GM21423 (cell line): ENCODE measurements around the gene LGALS9.

ENCODE experiments used
- ATAC-seq: cut with Tn5 transposase; IDR thresholded peaks from one replicate; pipeline ENCODE4 v1.9.1; 2021; ENCODE audit warnings: mild to moderate bottlenecking, moderate library complexity; ENCODE audit not compliant: unreplicated experiment

Gene LGALS9

DNA sequence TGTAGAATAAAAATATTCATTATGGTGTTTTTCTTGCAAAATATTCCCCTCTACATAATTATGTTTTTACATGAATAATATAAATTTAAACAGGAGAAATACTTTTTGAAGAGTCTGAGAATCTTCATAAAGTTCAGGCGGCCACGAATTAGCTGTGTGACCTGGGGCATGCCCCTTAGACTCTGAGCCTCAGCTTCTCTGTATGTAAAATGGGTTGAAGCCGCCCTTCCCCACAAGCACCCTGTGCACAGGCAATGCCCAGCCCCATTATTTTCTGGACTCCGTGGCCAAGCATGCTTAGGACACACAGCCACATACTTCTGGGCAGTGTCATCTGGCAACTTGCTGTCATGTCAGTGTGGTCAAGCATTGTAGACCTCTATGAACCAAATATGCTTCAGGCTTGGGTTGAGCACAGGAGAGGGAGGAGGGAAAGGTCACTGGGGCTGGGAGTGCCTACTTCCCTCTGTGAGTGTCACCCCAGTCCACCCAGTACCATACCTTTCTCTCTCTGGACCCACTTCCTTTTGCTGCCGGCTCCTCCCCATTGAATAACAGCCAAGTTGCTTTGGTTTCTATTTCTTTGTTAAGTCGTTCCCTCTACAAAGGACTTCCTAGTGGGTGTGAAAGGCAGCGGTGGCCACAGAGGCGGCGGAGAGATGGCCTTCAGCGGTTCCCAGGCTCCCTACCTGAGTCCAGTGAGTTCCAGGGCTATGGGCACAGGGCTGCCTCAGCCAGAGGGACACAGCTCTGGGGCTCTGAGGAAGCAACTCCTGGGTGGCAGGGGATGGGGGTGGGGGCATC lies at the start of gene LGALS9:
Gene LGALS9, plus strand, starts transcription at position 582 of the 804 bp plus-strand sequence. Its CDS starts 78 bp downstream, at position 660.
- peak; percentile 61 for ATAC-seq

DNA sequence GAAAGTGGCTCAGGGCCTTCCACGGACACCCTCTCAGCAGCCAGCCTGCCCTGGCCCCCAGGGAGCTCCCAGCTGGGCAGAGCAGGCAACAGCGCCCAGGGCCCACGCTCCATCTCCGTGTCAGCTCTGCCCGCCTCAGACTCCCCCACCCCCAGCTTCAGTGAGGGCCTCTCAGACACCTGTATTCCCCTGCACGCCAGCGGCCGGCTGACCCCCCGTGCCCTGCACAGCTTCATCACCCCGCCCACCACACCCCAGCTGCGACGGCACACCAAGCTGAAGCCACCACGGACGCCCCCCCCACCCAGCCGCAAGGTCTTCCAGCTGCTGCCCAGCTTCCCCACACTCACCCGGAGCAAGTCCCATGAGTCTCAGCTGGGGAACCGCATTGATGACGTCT lies 48.3 kb upstream of the LGALS9 start:
- no peak for ATAC-seq

DNA sequence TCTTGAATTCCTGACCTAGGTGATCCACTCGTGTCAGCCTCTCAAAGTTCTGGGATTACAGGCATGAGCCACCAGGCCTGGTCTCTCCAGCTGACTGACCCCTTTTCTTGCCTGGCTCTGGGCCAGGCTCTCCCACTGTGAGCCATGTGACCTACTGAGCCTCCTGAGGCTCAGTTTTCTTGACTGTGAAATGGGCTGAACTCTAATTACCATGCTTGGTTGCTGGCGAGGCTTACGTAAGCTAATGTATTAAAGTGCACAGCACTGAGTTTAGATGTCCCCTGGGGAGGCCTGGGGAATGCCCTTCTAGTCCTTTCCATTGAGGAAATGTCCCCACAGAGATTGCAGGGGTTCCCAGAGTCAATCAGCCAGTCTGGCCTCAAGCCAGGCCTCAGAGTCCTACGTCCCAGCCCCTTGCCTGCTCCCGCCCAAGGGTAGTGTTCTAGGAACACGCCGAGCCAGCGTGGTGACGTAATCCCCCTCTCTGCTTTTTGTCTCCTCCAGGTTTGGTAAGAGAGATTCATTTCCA lies 45.8 kb upstream of the LGALS9 start:
- no peak for ATAC-seq

DNA sequence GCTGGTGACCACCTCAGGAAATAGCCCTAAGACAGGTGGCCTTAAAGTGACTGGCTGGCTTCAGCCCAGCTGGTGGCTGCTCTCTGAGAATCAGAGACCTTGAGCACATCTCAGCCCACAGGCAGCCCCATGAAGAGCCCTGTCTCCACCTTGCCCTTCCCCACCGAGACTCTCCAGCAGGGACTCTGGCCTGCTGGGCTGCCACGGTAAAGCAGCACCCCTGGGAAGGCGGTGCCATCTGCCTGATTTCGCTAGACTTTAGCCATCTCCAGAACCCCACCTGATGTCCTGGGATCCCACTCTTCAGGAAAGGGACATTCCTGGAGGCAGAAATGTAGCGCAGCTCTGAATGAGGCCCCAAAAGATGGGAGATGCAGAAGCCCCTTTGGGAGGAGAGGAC lies 45.2 kb upstream of the LGALS9 start:
- no peak for ATAC-seq

DNA sequence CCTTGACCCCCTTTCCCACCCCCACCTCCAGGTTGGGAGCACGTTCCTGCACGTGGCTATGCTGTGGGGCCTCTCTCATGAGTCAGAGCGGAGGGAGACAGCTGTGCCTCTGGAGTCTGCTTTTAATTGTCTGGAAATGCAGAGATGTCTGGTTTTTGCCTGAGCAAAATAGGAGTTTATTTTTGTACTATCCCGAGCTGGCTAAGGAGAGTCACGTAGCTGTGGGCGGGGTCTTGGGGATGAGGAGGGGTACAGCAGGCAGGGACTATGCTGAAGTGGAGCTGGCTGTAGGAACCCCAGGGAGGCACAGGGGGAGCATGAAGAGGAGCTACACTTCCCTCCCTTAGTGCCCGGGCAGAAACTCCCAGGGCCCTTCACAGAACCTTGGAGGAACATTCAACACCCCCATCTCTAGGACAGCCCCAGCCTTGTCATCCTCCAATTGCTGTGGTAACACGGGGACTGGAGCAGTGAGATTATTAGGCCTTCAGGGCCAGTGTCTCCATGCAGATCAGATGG lies 44.7 kb upstream of the LGALS9 start:
- no peak for ATAC-seq

DNA sequence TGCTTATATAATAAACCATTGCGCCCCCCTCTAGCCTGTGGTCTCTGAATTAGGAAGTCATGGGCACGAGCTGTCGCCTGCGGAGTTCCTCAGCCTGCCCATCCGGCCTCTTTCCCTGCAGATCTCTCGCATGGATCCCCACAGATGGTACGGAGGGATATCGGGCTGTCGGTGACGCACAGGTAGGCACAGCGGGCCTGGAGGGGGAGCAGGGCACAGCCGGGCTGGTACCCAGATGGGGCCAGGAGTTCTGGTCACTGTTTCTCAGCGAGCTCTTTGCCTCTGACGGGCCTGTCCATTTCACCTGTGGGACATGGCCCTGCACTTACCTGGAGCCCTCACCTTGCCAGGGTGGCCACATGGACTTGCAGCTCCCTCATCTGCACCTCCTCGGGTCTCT lies 42.6 kb upstream of the LGALS9 start:
- no peak for ATAC-seq

DNA sequence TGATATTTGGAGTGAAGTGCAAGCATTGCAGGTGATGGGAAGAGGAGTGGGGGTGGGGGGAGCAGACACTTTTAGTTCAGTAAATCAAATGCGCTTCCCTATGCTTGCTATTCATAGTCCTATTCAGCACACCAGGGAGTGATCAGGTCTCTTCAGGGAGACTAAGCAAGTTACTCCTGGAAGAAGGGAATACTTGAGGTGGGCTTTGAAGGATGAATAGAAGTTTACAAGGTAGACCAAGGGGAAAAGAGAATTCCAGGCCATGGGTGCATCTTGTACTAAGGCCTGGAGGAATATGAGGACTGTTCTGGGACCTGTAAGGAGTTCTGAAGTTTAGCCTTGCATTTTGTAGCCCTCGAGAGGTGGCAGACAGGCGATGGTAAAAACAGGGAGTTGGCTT lies 40.1 kb upstream of the LGALS9 start:
- ATAC-seq = no peak

DNA sequence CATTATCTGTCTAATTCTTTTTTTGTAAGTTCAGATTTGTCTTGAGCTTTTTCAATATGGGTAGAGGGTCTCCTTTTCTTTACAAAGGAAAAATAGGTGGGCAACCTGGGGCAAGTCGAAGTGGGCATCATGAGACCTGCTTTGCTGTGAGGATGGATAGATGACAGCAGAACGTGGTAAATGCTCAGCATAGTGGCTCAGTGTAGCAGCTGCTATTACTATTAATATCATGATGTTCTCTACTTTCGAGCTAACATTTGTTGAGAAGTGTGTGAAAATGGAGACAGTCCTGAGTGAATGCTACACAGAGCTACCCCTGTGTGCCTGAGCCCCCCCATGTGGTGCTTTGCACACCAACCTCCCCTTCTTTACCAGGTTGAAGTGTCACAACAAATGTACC lies 39.0 kb upstream of the LGALS9 start:
- no peak for ATAC-seq

DNA sequence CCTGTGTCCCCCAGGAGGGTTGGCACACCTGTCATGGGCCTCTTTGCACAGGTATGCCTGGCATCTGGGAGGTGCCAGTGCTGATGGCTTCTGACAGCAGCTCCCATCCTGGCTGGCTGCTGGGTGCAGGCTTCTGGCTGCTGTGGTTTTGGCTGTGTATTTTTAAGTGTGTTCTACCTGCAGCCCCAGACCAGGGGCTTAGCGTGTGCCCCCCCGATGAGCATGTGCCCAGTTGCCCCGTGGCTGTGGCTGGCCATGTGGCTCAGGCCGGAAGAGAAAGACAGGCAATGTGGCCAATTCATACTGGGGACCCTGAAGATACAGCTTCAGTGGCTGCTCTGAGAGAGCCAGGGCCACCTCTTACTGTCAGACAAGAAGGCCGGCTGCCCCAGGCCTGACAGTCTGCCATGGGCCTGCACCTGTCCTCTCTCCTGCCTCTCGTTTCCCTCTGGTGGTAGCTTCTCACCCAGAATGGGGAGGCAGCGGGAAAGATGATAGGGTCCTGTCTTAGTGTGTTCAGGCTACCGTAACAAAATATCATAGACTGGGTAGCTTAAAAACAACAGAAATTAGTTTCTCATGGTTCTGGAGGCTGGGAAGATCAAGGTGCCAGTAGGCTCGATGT lies 37.6 kb upstream of the LGALS9 start:
- ATAC-seq = no peak

DNA sequence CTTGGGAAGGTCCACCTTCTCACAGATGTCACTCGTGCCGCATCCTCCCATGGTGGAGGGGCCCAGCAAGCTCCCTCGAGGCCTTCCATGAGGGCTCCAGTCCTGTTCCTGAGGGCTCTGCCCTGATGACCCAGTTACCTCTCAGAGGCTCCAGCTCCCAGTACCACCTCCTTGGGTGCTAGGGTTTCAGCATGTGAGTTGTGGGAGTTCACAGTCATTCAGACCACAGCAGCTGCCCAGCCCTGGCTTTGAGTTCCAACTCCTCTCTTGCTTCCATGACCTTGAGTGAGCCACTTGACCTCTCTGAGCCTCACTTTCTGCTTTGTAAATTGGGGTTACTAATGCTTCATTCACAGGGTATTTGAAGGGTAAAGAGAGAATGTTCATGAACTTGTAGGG lies 37.1 kb upstream of the LGALS9 start:
- no peak for ATAC-seq

DNA sequence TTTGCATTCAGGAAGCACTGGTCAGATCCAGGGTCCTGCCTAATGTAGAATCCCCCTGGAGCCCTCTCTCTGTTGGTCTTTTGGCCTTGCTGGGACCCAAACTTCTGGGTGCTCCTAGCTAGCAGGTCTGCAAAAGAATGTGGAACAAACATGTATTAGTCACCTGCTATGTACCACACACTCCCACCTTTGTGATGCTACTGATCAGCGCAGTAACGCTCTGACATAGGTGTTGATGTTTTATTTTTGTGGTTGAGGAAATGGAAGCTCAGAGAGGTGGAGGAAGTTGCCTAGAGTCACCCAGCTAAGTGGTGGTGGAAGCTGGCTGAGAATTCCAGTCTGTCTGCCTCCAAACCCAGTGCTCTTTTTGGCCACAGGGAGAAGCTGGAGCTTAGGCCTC lies 35.8 kb upstream of the LGALS9 start:
- no peak for ATAC-seq

DNA sequence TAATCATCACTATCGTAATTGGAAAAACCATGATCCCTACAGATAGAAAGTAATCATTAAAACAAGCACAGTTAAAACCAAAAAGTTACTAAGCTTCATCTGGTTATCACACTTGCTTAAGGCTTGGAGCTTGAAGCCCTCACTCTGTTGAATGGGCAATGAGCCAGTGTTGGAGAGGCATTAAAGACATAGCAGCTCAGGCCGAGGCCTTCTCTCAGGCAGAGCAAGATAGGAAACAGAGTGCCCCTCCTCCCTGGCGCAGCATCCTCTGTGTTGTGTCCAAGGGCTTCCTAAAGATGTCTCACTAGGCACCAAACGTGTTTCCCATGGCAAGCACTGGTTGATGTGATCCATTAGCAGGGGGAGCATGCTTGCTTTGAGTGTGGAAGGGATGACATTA lies 34.9 kb upstream of the LGALS9 start:
- ATAC-seq = no peak

DNA sequence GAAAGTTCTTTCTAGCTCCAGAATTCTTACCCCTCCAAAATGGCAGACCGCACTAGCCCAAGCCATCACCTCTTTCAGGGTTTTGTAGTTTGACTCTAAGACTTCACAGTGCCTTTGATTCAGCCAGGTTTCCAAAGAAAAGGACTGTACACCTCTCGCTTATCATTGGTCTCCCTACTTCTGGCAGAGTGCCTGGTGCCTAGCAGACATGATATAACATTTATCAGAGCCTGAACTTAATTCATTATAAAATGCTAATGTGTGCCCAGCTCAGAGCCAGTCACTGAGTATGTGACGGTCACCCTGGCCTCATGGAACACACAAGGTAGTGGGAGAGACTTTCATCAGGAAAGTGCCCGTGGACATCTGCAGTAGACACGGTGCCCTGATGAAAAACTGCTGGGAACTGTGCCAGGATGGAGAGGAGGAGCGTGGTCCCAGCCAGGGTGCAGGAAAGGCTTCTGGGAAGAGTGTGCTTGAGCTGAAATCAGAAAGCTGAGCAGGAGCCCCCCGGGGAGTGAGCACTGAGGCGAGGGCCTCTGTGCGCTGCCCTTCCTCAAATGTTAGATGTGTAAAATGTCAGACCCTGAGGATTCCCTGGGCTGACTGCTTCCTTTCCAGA lies 34.3 kb upstream of the LGALS9 start:
- ATAC-seq = no peak

DNA sequence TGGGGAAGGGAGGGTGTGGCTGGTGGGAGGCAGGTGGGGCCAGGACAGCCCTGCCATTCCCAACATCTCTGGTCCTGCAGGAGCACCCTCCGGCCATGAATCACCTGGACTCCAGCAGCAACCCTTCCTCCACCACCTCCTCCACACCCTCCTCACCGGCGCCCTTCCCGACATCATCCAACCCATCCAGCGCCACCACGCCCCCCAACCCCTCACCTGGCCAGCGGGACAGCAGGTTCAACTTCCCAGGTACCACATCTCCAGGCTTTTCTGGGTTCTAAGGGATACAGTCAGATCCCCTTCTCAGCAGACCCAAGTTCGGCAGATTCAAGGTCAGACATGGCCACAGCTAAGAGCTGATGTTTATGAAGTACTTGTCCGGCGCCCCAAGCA lies 33.8 kb upstream of the LGALS9 start:
- ATAC-seq = no peak

DNA sequence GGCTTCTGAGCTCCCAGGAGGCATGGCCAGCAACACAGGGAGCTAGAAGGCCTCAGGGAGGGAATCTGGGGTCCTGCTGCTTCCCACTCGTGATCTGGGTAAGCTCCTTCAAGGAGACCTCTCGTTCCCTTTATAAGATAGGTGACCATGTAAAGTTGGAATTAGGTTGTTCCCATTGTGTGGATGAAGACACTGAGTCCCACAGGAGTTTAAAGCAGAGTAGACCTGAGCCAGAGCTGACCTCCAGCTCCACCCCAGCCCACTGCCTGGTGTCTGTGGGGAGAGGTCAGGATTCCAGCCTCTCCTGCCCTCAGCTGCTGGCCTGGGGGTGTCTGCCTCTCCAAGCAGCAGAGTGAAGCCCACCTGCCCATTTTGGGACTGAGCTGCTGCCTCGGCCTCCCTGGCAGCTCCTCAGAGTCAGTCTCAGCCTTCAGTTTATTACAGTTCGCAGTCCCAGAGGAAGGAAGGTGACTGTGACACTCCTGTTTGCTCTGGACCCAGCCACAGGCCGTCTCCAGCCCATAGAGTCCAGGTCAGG lies 33.1 kb upstream of the LGALS9 start:
- ATAC-seq = no peak

DNA sequence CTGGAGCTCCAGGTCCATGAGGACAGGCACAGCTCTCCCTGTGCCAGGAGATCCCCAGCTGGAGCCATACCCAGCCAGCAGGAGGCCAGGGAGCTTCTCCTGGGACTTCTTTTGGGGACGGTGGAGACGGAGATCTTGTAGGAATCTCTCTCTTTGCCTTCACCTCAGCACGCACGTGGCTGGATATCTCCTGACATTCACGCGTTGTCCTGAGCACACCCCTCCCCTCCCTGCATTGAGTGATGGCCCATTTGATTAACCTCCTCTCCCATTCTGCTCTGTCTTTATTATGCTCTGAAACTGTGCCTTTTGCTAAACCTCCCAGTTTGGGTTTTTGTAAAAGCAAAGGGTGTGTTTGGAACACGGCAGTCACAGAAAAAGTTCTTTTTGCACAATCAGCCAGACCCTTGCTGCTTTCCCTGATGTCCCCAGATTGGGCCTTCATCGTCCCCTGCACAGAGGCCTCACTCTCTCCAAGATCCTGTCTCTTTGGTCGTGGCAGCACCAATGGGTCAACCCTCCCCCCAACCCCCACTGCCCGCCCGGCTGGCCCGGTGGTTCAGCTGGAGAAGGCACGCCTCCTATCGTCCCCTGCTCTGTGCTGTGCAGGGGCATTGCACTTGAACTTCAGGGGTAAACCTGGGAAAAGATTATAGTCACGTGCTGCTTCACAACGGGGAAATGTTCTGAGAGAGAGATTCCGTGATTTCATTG lies 32.5 kb upstream of the LGALS9 start:
- ATAC-seq = no peak

DNA sequence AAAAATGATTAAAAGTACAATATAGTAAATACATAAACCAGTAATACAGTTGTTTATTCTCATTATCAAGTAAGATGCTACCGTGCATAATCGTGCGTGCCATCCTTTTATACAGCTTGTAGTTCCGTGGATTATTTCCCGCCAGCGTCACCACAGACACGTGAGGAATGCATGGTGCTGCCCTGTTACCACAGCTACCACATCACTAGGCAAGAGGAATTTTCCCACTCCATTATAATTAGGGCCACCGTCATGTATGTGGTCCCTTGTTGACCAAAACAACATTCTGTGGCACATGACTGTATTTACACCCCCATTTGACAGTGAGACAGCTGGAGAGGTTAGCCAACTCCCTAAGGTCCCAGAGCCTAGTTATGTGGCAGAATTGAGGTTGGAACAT lies 30.5 kb upstream of the LGALS9 start:
- no peak for ATAC-seq

DNA sequence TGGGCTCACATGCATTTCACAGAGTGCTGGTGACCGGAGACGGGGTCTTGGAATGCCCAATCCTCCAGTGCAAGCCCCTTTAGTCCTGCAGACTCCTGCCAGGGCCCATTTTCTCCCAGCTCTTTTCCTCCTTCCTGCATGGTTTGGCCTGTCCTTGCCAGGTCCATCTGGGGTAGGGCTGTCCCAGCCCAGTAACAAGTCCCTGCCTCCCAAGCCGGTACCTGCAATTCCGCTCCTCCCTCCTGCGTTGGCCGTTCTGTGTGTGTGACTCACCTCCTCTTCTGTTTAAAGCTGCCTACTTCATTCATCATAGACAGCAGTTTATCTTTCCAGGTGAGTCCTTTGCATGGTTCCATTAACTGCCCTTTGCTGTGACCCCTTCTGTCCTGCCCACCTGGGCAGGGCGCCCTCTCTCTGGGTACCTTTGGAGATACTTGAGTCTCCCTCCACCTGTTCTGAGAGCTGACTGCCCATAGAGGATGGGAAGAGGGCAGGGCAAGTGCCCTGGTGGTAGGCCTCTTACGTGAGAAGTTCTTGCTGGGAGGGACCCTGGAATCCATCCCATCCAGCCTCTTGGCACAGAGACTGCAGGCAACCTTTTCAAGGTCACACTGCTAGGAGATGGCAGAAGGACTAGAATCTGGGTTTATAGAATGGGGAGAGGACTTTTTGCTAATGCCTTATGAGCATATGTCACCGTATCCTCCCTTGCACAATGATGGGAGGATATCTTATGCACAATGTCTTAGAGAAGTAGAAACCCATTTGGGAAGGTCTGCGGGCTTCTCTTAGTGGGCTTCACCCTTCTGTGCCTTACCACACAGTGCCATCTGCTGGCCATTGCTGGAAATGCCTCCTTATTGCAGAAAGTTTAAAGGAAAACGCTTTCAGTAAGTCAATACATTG lies 29.7 kb upstream of the LGALS9 start:
- ATAC-seq = no peak

DNA sequence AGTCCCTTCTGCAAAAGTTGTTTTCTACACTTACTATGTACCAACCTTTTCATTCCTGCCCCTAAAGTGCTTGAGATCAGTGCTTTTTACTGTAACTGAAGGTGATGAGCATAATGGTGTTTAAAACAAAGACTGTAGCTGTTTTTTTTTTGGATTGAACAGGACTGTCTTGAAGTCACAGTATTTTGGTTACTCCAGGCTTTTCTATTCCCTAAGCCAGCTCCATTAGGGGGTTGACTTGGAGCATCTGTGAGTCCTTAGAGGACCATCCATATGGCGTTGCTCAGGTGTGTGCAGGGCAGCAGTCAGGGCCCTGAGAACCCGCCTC lies 29.0 kb upstream of the LGALS9 start:
- ATAC-seq = no peak
